Calu3 (cell line): Measurements from ENCODE around the gene BBOX1. TPM values are rescaled to one million over a fixed set of nuclear protein-coding genes. Genes with fewer than 3 reads are reported as not detected.

Experiments used
- BruUV-seq: library from RNA; stranded (reverse); fragments of 400-500 nt; replicated peaks from 2 replicates; lab custom pipeline; 2021; lab: Mats Ljungman, UMichigan
- CTCF ChIA-PET: fragments of 300-600 bp; sonication (Branson Sonifier 250); formaldehyde crosslinking; loops from one replicate; lab custom pipeline; 2022; ENCODE audit warnings: antibody characterized with exemption; lab: Charles Lee
- DNase-seq: peaks from one replicate; pipeline ENCODE4 v3.0.0; 2022
- H3K27ac Mint-ChIP-seq: one replicate; pipeline ENCODE4 v1.8.0; 2022; ENCODE audit warnings: mixed read lengths; ENCODE audit not compliant: unreplicated experiment
- H3K27me3 Mint-ChIP-seq: one replicate; pipeline ENCODE4 v1.8.0; 2022; ENCODE audit warnings: mixed read lengths; ENCODE audit not compliant: unreplicated experiment
- H3K36me3 Mint-ChIP-seq: one replicate; pipeline ENCODE4 v1.8.0; 2022; ENCODE audit warnings: mild to moderate bottlenecking, moderate library complexity, mixed read lengths; ENCODE audit not compliant: insufficient read depth, unreplicated experiment
- H3K4me1 Mint-ChIP-seq: one replicate; pipeline ENCODE4 v1.8.0; 2022; ENCODE audit warnings: mild to moderate bottlenecking, low read depth, mixed read lengths; ENCODE audit not compliant: unreplicated experiment
- H3K4me3 Mint-ChIP-seq: one replicate; pipeline ENCODE4 v1.8.0; 2022; ENCODE audit warnings: mild to moderate bottlenecking, low read depth, moderate library complexity, mixed read lengths; ENCODE audit not compliant: unreplicated experiment
- H3K9me3 Mint-ChIP-seq: one replicate; pipeline ENCODE4 v1.8.0; 2022; ENCODE audit warnings: low read depth, mixed read lengths; ENCODE audit not compliant: unreplicated experiment
- intact Hi-C: fragments of 100-400 bp; cut with micrococcal nuclease; formaldehyde crosslinking; loops from one replicate; pipeline ENCODE4 v1.10.0; 2022; ENCODE audit not compliant: unreplicated experiment
- total RNA-seq: library from RNA; stranded (reverse); gene quantifications from 2 replicates; pipeline ENCODE4 v1.2.3, GENCODE V29; 2022
- TF ChIP-seq, protein P1 (sequence below): fragments of 200-600 bp; IDR thresholded peaks from one replicate; pipeline ENCODE4 v1.8.0; 2022; ENCODE audit warnings: antibody characterized with exemption; ENCODE audit not compliant: unreplicated experiment

BBOX1 gene
- total RNA-seq, 1 experiment from 2014 or later: not detected

DNA sequence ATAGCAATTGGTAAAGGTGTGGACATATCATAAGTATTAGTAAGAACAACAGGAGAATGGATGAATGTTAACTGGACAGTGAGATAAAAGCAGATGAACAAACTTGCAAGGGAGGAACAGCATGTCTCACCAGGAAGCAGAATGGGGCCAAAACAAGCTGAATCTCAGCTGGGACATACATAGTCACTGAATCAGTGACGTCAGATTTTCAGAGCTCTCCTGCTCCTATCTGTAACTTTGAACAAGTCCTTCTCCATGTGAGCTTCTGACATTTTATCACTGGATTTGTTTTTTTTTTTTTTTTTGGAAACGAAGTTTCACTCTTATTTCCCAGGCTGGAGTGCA is 118.7 kb downstream of the BBOX1 start:
- Mint-ChIP-seq H3K4me1 (peaks cover 8% of the 10 kb centered on the region), H3K27ac (no peak overlapping the region), H3K4me3 (no peak overlapping the region), H3K9me3 (no peaks in the 10 kb centered on the region), H3K36me3 (no peaks in the 10 kb centered on the region), H3K27me3 (peaks cover 23% of the 10 kb centered on the region)
- DNase-seq: no peak
- CTCF ChIA-PET: interaction anchor here (0.6 to 2.4 kb wide), 8 partner anchors 8 to 405 kb away, joined by 3 to 17 read pairs (median 4); no protein-coding TSS in a partner anchor
- intact Hi-C loops: loop anchor here (2.0 to 5.0 kb wide), 2 partner anchors 509 to 872 kb away; no protein-coding TSS in a partner anchor
- TF ChIP-seq, protein P1, sequence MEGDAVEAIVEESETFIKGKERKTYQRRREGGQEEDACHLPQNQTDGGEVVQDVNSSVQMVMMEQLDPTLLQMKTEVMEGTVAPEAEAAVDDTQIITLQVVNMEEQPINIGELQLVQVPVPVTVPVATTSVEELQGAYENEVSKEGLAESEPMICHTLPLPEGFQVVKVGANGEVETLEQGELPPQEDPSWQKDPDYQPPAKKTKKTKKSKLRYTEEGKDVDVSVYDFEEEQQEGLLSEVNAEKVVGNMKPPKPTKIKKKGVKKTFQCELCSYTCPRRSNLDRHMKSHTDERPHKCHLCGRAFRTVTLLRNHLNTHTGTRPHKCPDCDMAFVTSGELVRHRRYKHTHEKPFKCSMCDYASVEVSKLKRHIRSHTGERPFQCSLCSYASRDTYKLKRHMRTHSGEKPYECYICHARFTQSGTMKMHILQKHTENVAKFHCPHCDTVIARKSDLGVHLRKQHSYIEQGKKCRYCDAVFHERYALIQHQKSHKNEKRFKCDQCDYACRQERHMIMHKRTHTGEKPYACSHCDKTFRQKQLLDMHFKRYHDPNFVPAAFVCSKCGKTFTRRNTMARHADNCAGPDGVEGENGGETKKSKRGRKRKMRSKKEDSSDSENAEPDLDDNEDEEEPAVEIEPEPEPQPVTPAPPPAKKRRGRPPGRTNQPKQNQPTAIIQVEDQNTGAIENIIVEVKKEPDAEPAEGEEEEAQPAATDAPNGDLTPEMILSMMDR: no peak
- BruUV-seq: no TSS peak

DNA sequence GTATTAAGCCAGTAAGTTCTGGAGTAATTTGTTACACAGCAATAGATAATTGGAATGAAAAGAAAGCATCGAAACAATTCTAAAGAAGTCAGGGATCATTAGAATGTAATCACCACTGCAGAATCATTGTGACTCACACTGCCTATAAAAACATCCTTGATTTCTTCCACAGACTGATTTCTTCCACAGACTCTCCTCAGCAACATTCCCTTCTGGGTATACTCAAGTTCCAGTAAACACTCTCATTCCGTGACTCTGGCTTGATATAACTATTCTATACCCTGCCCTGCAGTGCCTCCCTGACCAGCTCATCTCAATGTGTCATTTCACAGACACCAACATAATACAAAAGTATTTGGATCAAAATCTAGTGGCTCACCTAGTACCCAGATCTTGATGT is 120.5 kb downstream of the BBOX1 start:
- Mint-ChIP-seq H3K36me3 (no peaks in the 10 kb centered on the region), H3K27me3 (peaks cover 23% of the 10 kb centered on the region), H3K27ac (no peak overlapping the region), H3K4me1 (peaks cover 8% of the 10 kb centered on the region), H3K9me3 (no peaks in the 10 kb centered on the region), H3K4me3 (no peak overlapping the region)
- intact Hi-C loops: no loop called here
- CTCF ChIA-PET: no interaction called here
- no TSS peak for BruUV-seq
- TF ChIP-seq, protein P1: no peak
- no peak for DNase-seq

DNA sequence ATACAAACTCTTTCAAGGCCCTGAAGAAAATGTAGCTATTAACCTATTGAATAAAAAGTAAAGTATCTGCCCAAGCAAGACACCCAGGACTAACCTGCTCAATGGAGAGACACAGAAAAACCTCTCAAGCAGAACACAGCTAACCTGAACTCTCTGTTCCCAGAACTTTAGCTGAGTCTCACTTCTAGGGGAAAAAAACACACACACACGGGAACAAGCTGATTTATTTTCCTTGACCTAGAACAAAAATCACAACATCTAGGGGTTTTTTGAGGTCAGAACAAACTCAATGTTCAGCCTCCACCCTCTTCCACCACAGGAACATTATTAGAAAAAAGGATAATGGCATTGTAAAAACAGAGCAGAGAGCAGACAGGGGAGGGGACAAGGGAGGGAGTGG is 121.6 kb downstream of the BBOX1 start:
- TF ChIP-seq, protein P1: no peak
- intact Hi-C loops: no loop called here
- DNase-seq: no peak
- no peak overlapping the region for H3K4me3 Mint-ChIP-seq
- no TSS peak for BruUV-seq
- CTCF ChIA-PET: no interaction called here
- H3K36me3 Mint-ChIP-seq: no peaks in the 10 kb centered on the region
- H3K27ac Mint-ChIP-seq: no peak overlapping the region
- H3K4me1 Mint-ChIP-seq: peaks cover 8% of the 10 kb centered on the region
- H3K27me3 Mint-ChIP-seq: peaks cover 26% of the 10 kb centered on the region
- H3K9me3 Mint-ChIP-seq: no peaks in the 10 kb centered on the region

DNA sequence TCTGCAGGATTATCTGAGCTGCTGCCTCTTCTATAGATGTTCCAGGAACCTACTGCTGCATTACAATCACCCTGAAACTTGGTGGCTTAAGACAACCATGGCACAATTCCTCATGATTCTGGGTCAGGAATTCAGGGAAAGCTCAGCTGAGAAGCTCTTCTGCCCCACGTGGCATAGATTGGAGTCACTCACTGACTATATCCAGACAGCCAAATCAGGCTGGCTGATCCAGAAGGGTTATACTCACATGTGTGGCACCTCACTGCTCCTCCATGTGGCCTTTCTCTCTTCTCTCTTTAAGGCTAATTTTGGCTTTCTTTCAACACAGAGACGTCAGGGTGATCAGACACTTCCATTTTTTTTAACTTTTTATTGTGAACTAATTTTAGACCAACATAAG is 125.5 kb downstream of the BBOX1 start:
- intact Hi-C loops: no loop called here
- DNase-seq: no peak
- TF ChIP-seq, protein P1: no peak
- Mint-ChIP-seq H3K9me3 (no peaks in the 10 kb centered on the region), H3K27ac (no peak overlapping the region), H3K27me3 (peaks cover 25% of the 10 kb centered on the region), H3K4me3 (no peak overlapping the region), H3K4me1 (peaks cover 6% of the 10 kb centered on the region), H3K36me3 (no peaks in the 10 kb centered on the region)
- BruUV-seq: no TSS peak
- CTCF ChIA-PET: no interaction called here
